Left lung (tissue), 10 donors: Measurements from ENCODE around the gene IFNAR2. TPM values are rescaled to one million over a fixed set of nuclear protein-coding genes. Genes with fewer than 3 reads are reported as not detected.
"Not testable (repeated sequence)": the region's sequence is repeated elsewhere in the genome, so short reads cannot be mapped to it uniquely, and the experiment has no call there.

ENCODE experiments used
- ATAC-seq: fragments of 200-7000 bp; cut with Tn5 transposase; one replicate; pipeline ENCODE4 v1.9.1; 2020; ENCODE audit warnings: moderate library complexity
- DNase-seq, 4 donors: peaks; one replicate each; pipeline ENCODE4 v3.0.0-alpha.2; 2013 to 2020
- H3K27ac ChIP-seq, 2 donors: fragments of 200-600 bp; sonication (generic) in 1 of 2; one replicate each; pipeline versions ENCODE4 v1.5.0 to v1.8.0; 2020 to 2021
- H3K27me3 ChIP-seq, 2 donors: fragments of 200-600 bp; sonication (generic) in 1 of 2; one replicate each; pipeline versions ENCODE4 v1.5.0 to v1.8.0; 2020 to 2021
- H3K36me3 ChIP-seq, 2 donors: fragments of 200-600 bp; sonication (generic) in 1 of 2; one replicate each; pipeline versions ENCODE4 v1.5.0 to v1.8.0; 2020 to 2021
- H3K4me1 ChIP-seq, 2 donors: fragments of 200-600 bp; one replicate each; pipeline ENCODE4 v1.8.0; 2021
- H3K4me3 ChIP-seq, 2 donors: fragments of 200-600 bp; sonication (generic) in 1 of 2; one replicate each; pipeline versions ENCODE4 v1.5.0 to v1.8.0; 2020 to 2021; ENCODE audit warnings: mild to moderate bottlenecking in 1 of 2
- H3K9me3 ChIP-seq, 2 donors: fragments of 200-600 bp; sonication (generic) in 1 of 2; one replicate each; pipeline versions ENCODE4 v1.5.0 to v1.8.0; 2020 to 2021
- CTCF ChIP-seq, 2 donors: fragments of 200-600 bp; sonication (generic) in 1 of 2; IDR thresholded peaks; one replicate each; pipeline versions ENCODE4 v1.5.0 to v1.8.0; 2021; ENCODE audit warnings: antibody characterized with exemption in 2 of 2
- intact Hi-C, 2 donors: fragments of 100-400 bp; cut with DNase I; formaldehyde crosslinking; loops; one replicate each; pipeline versions ENCODE4 v1.11.2 to v1.14.2; 2022
- polyA plus RNA-seq, 6 donors: library from polyadenylated mRNA; unstranded; fragments of 120-200 nt; gene quantifications; one replicate each; pipeline ENCODE4 v1.2.1, GENCODE V29; 2013; ENCODE audit not compliant: insufficient read length in 6 of 6
- total RNA-seq, 2 donors: library from RNA; stranded (reverse); fragmentation: NEBNext Ultra II Directional; extraction: Animal tissue kit (Norgen Biotek cat#: 25700); gene quantifications; one replicate each; pipeline ENCODE4 v1.2.1, GENCODE V29; 2021
- donor health status: DM: no; HTN: yes; CAD: no.
- donor health status: DM: no; HTN: no; CAD: no.

The IFNAR2 gene
- total and polyA plus RNA-seq, 8 donors = 16.4 to 50.1 (median 22.6) TPM

GRCh38 chr21:33236766-33237165 is 7.0 kb downstream of the IFNAR2 start:
- Histone ChIP-seq H3K9me3 (no peaks in the 10 kb centered on the region), H3K36me3 (peaks cover 0 to under 1% of the 10 kb centered on the region in 2 donors), H3K27me3 (no peaks in the 10 kb centered on the region), H3K4me1 (peaks cover 8 to 84% of the 10 kb centered on the region in 2 donors), H3K4me3 (no peak overlapping the region), H3K27ac (no peak overlapping the region)
- no peak for TF ChIP-seq CTCF (IDR thresholded peaks at IDR 0.05)
- ATAC-seq = no peak
- peak in 1 of 4 donors; percentile 22 for DNase-seq
- intact Hi-C loops = no loop called here

GRCh38 chr21:33237486-33237885 is 7.7 kb downstream of the IFNAR2 start:
- H3K4me3 ChIP-seq = no peak overlapping the region
- TF ChIP-seq CTCF (IDR thresholded peaks at IDR 0.05) = no peak
- no peak overlapping the region for H3K27ac ChIP-seq
- no peak for ATAC-seq
- H3K9me3 ChIP-seq = no peaks in the 10 kb centered on the region
- peaks cover 2 to 82% of the 10 kb centered on the region in 2 donors for H3K4me1 ChIP-seq
- DNase-seq = no peak
- intact Hi-C loops = no loop called here
- H3K36me3 ChIP-seq = peaks cover 0 to 6% of the 10 kb centered on the region in 2 donors
- H3K27me3 ChIP-seq = no peaks in the 10 kb centered on the region

GRCh38 chr21:33238146-33238545 is 8.4 kb downstream of the IFNAR2 start:
- ATAC-seq (no peak), DNase-seq (no peak)
- no peak overlapping the region for H3K4me3 ChIP-seq
- no peaks in the 10 kb centered on the region for H3K27me3 ChIP-seq
- intact Hi-C loops = no loop called here
- no peaks in the 10 kb centered on the region for H3K9me3 ChIP-seq
- H3K36me3 ChIP-seq = peaks cover 0 to 9% of the 10 kb centered on the region in 2 donors
- TF ChIP-seq CTCF (IDR thresholded peaks at IDR 0.05) = no peak
- H3K4me1 ChIP-seq = peaks cover 2 to 78% of the 10 kb centered on the region in 2 donors
- H3K27ac ChIP-seq = peak overlapping the region in 1 of 2 donors; percentile 45

- Histone ChIP-seq H3K36me3 (peaks cover 0 to 13% of the 10 kb centered on the region in 2 donors), H3K4me3 (no peak overlapping the region), H3K27me3 (no peaks in the 10 kb centered on the region), H3K9me3 (no peaks in the 10 kb centered on the region), H3K4me1 (peaks cover 2 to 78% of the 10 kb centered on the region in 2 donors), H3K27ac (peak overlapping the region in 1 of 2 donors; percentile 45)
- intact Hi-C loops = no loop called here
- DNase-seq (no peak), ATAC-seq (no peak)
- no peak for TF ChIP-seq CTCF (IDR thresholded peaks at IDR 0.05)
Measured at GRCh38 chr21:33238565-33239255, 9.0 kb downstream of the IFNAR2 start.

- H3K27ac ChIP-seq = peak overlapping the region in 1 of 2 donors; percentile 45
- intact Hi-C loops, H3K9me3 ChIP-seq, H3K27me3 ChIP-seq, H3K4me3 ChIP-seq, ATAC-seq, DNase-seq: not testable (repeated sequence)
- H3K36me3 ChIP-seq = peaks cover 0 to 17% of the 10 kb centered on the region in 2 donors
- H3K4me1 ChIP-seq = peaks cover 2 to 81% of the 10 kb centered on the region in 2 donors
Measured at GRCh38 chr21:33239559-33240127, 9.9 kb downstream of the IFNAR2 start.
